HG02885 (cell line): Measurements from ENCODE around the gene EPS15.

ENCODE experiments used
- ATAC-seq: cut with Tn5 transposase; IDR thresholded peaks from one replicate; pipeline ENCODE4 v1.9.1; 2021; ENCODE audit warnings: mild to moderate bottlenecking; ENCODE audit not compliant: unreplicated experiment, poor library complexity

Gene EPS15

DNA sequence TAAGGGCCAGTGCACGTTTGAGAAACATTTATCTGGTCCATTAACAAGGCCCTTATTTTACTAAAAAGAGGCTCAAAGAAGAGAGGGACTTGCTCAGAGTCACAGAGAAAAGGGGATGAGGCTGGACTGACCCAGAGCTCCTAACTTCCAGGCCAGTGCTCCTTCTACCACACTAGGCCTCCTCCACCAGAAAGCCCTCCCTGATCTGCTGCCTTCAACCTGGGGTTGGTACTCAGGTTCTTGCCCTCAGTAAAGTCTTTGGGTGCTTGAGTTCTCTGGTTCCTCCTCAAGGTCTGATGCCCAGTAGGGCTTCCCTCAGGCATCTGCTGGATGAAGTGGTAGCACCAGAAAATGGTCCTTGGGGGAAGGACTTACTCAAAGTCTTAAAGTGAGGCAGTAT, 214.7 kb downstream of the EPS15 start:
- ATAC-seq: no peak
